HepG2 (cell line): Measurements from ENCODE around the gene MTHFD1. TPM values are rescaled to one million over a fixed set of nuclear protein-coding genes. Genes with fewer than 3 reads are reported as not detected.

ENCODE experiments used
- ATAD3A ChIP-seq: sonication (generic); formaldehyde crosslinking; IDR thresholded peaks from 2 replicates; pipeline ENCODE4 v1.4.0; 2020; ENCODE audit warnings: missing genetic modification reagents
- CENPT ChIP-seq: sonication (generic); formaldehyde crosslinking; IDR thresholded peaks from 2 replicates; pipeline ENCODE4 v1.8.0; 2022; ENCODE audit warnings: low read depth, mild to moderate bottlenecking, moderate library complexity, missing genetic modification reagents
- GABPB1 ChIP-seq: IDR thresholded peaks from 2 replicates; pipeline ENCODE4 v1.6.1; 2016; ENCODE audit warnings: mild to moderate bottlenecking, missing genetic modification reagents, moderate library complexity, missing compliant biosample characterization
- NAIF1 ChIP-seq: sonication (generic); formaldehyde crosslinking; IDR thresholded peaks from 2 replicates; pipeline ENCODE4 v1.5.0; 2020; ENCODE audit warnings: mild to moderate bottlenecking, missing genetic modification reagents, borderline replicate concordance
- NRL ChIP-seq: sonication (generic); formaldehyde crosslinking; IDR thresholded peaks from 2 replicates; pipeline ENCODE4 v1.5.0; 2020; ENCODE audit warnings: missing genetic modification reagents, mild to moderate bottlenecking, moderate library complexity, borderline replicate concordance
- PCBP1 ChIP-seq: fragments of 200-400 bp; formaldehyde crosslinking; IDR thresholded peaks from 2 replicates; pipeline ENCODE4 v1.6.1; 2017; ENCODE audit warnings: mild to moderate bottlenecking, low read depth, low read length, borderline replicate concordance
- POLR2A ChIP-seq, 2 experiments: IDR thresholded peaks; 2 replicates each; pipeline ENCODE4 v1.6.1; 2011; ENCODE audit warnings: low read depth in 2 of 2, low read length in 2 of 2, mild to moderate bottlenecking in 1 of 2, moderate library complexity in 1 of 2; ENCODE audit not compliant: insufficient read depth in 1 of 2
- RBM39 ChIP-seq: fragments of 200-400 bp; formaldehyde crosslinking; IDR thresholded peaks from one replicate; pipeline ENCODE4 v1.6.1; 2018; ENCODE audit warnings: antibody characterized with exemption, mild to moderate bottlenecking, low read depth, low read length; ENCODE audit not compliant: poor library complexity, severe bottlenecking
- RXRA ChIP-seq: sonication (generic); formaldehyde crosslinking; IDR thresholded peaks from 2 replicates; pipeline ENCODE4 v1.5.1; 2020; ENCODE audit warnings: missing genetic modification reagents
- SPEN ChIP-seq: sonication (generic); formaldehyde crosslinking; IDR thresholded peaks from 2 replicates; pipeline ENCODE4 v1.5.1; 2020; ENCODE audit warnings: low read depth, mild to moderate bottlenecking, missing genetic modification reagents
- TAF1 ChIP-seq: sonication (generic); formaldehyde crosslinking; IDR thresholded peaks from 2 replicates; pipeline ENCODE4 v1.4.0; 2020; ENCODE audit warnings: missing genetic modification reagents
- U2AF2 ChIP-seq: fragments of 200-400 bp; formaldehyde crosslinking; IDR thresholded peaks from 2 replicates; pipeline ENCODE4 v1.6.1; 2017; ENCODE audit warnings: low read depth, mild to moderate bottlenecking, low read length
- XBP1 ChIP-seq: sonication (generic); formaldehyde crosslinking; IDR thresholded peaks from 2 replicates; pipeline ENCODE4 v1.5.0; 2020; ENCODE audit warnings: missing genetic modification reagents
- ZNF34 ChIP-seq: sonication (generic); formaldehyde crosslinking; IDR thresholded peaks from 2 replicates; pipeline ENCODE4 v1.4.0; 2020; ENCODE audit warnings: mild to moderate bottlenecking, missing genetic modification reagents, borderline replicate concordance
- ZNF446 ChIP-seq: sonication (generic); formaldehyde crosslinking; IDR thresholded peaks from 2 replicates; pipeline ENCODE4 v1.5.0; 2020; ENCODE audit warnings: mild to moderate bottlenecking, missing genetic modification reagents
- ZNF501 ChIP-seq: sonication (generic); formaldehyde crosslinking; IDR thresholded peaks from 2 replicates; pipeline ENCODE4 v1.5.1; 2020; ENCODE audit warnings: mild to moderate bottlenecking, moderate library complexity, missing genetic modification reagents
- ZNF589 ChIP-seq: sonication (generic); formaldehyde crosslinking; conservative IDR thresholded peaks from 2 replicates; pipeline ENCODE4 v1.8.0; 2022; ENCODE audit warnings: mild to moderate bottlenecking, moderate library complexity, missing genetic modification reagents
- ZNF607 ChIP-seq: sonication (generic); formaldehyde crosslinking; IDR thresholded peaks from 2 replicates; pipeline ENCODE4 v1.5.1; 2020; ENCODE audit warnings: missing genetic modification reagents, mild to moderate bottlenecking, borderline replicate concordance
- ZNF674 ChIP-seq: sonication (generic); formaldehyde crosslinking; IDR thresholded peaks from 2 replicates; pipeline ENCODE4 v1.5.0; 2020; ENCODE audit warnings: low read depth, mild to moderate bottlenecking, missing genetic modification reagents
- ZZZ3 ChIP-seq: sonication (generic); formaldehyde crosslinking; IDR thresholded peaks from 2 replicates; pipeline ENCODE4 v1.4.0; 2020; ENCODE audit warnings: missing genetic modification reagents, mild to moderate bottlenecking, borderline replicate concordance
- polyA plus RNA-seq, 8 experiments: library from polyadenylated mRNA; depleted of rRNA in 3 of 8; stranded (reverse) in 7 of 8; unstranded in 1 of 8; fragments of >200 nt; fragmentation: Illumina TruSeq in 4 of 8; extraction: Trizol in 4 of 8; gene quantifications; 2 replicates each; pipeline versions ENCODE4 v1.2.1 to v1.2.3, GENCODE V29; 2011 to 2016; ENCODE audit warnings: low read depth in 4 of 8, missing spikeins in 1 of 8, mixed read lengths in 1 of 8; ENCODE audit not compliant: insufficient read depth in 1 of 8
- total RNA-seq, 5 experiments: library from RNA; depleted of rRNA; stranded (reverse); fragments of >200 nt; fragmentation: Illumina TruSeq; extraction: Trizol; gene quantifications; 2 replicates each; pipeline ENCODE4 v1.2.3, GENCODE V29; 2016; ENCODE audit warnings: low read depth in 1 of 5
- TF ChIP-seq, protein P1 (sequence below): sonication (generic); formaldehyde crosslinking; conservative IDR thresholded peaks from 2 replicates; pipeline ENCODE4 v1.4.0; 2020; ENCODE audit warnings: missing genetic modification reagents
- TF ChIP-seq, protein P2 (sequence below): sonication (generic); formaldehyde crosslinking; IDR thresholded peaks from 2 replicates; pipeline ENCODE4 v1.5.1; 2020; ENCODE audit warnings: mild to moderate bottlenecking, missing genetic modification reagents, moderate library complexity
- TF ChIP-seq, protein P3 (sequence below): sonication (generic); formaldehyde crosslinking; conservative IDR thresholded peaks from 2 replicates; pipeline ENCODE4 v1.4.0; 2020; ENCODE audit warnings: mild to moderate bottlenecking, missing genetic modification reagents, moderate library complexity

Gene MTHFD1
- total and polyA plus RNA-seq, 2 of the 13 experiments (the other 11 are each of a cell fraction or from before 2014, with no cell fraction given) = 31.0 to 106 TPM

DNA sequence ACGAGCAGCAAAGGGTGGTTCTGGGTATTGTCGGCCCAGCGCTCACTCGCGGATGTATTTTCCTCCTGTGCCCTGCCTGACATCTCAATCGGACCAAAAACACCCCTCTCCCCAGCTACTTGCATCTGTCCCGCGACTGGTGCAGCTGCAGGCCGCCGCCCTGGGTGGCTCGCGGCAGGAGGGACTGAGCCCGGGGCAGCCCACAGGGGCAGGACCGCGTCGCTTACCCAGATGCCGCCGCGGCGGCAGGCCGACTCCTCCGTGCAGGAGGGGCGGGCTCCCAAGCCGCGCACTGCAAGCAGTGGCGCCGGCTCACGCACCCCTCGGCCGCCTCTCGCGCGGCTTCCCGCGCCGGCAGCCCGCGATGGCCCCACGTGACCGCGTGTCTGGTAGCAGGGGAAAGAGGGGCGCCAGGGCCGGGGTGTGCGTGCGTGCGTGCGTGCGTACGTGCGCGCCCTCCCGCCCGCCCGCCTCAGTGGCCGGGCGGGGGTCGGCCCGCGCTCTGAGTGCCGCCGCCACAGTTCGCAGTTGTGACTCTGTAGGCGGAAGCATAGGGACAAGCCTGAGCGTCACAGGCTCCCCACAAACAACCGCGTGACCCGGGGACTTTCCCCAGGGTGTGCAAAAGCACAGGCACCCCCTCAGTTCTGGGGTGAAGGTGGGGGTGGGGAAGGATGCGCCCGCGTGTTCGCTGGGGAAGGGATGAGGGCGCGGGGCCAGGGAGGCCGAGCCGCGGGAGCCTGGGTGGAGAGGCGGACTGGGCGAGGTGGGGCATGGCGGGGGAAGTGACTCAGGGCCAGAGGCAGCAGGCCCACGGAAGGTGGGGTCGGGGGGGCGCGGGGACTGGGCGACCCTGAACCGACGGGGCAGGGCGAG lies 115.5 kb downstream of the MTHFD1 start, which contains the start of gene ZBTB25 (continued):
- TF ChIP-seq ZNF446 (CRISPR knock-in tag) (no peak), SPEN (CRISPR knock-in tag) (peak; percentile 93), ZNF501 (CRISPR knock-in tag) (peak; percentile 24; the same call in 1 of the 2 replicates), RXRA (no peak; the same call in 1 of the 2 replicates), TAF1 (CRISPR knock-in tag) (peak; percentile 80), RBM39 (peak; percentile 0), ZNF589 (CRISPR knock-in tag) (peak; percentile 52; the same call in 1 of the 2 replicates), ZNF607 (peak; percentile 71; the same call in 1 of the 2 replicates), XBP1 (CRISPR knock-in tag) (peak; percentile 29; the same call in 1 of the 2 replicates), POLR2A (IDR thresholded peaks at IDR 0.05; ENCODE audit: insufficient read depth in 1 of 2, low read depth in 2 of 2, low read length in 2 of 2) (peak in 1 of 2 experiments; percentile 83), CENPT (CRISPR knock-in tag) (0 out of 2 replicates have a peak, but pooled peaks have one; percentile 66), GABPB1 (CRISPR knock-in tag) (no peak; the same call in 1 of the 2 replicates), NRL (CRISPR knock-in tag) (0 out of 2 replicates have a peak, but pooled peaks have one; percentile 9), U2AF2 (no peak), ATAD3A (CRISPR knock-in tag) (no peak), PCBP1 (peak; percentile 72; the same call in 1 of the 2 replicates), ZNF674 (CRISPR knock-in tag) (peak; percentile 22; the same call in 1 of the 2 replicates), ZZZ3 (CRISPR knock-in tag) (peak; percentile 16; the same call in 1 of the 2 replicates), NAIF1 (peak; percentile 9; the same call in 1 of the 2 replicates), ZNF34 (CRISPR knock-in tag) (0 out of 2 replicates have a peak, but pooled peaks have one; percentile 22)
- TF ChIP-seq, protein P1, sequence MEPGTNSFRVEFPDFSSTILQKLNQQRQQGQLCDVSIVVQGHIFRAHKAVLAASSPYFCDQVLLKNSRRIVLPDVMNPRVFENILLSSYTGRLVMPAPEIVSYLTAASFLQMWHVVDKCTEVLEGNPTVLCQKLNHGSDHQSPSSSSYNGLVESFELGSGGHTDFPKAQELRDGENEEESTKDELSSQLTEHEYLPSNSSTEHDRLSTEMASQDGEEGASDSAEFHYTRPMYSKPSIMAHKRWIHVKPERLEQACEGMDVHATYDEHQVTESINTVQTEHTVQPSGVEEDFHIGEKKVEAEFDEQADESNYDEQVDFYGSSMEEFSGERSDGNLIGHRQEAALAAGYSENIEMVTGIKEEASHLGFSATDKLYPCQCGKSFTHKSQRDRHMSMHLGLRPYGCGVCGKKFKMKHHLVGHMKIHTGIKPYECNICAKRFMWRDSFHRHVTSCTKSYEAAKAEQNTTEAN (CRISPR knock-in tag) = peak; percentile 76; the same call in 1 of the 2 replicates
- TF ChIP-seq, protein P2, sequence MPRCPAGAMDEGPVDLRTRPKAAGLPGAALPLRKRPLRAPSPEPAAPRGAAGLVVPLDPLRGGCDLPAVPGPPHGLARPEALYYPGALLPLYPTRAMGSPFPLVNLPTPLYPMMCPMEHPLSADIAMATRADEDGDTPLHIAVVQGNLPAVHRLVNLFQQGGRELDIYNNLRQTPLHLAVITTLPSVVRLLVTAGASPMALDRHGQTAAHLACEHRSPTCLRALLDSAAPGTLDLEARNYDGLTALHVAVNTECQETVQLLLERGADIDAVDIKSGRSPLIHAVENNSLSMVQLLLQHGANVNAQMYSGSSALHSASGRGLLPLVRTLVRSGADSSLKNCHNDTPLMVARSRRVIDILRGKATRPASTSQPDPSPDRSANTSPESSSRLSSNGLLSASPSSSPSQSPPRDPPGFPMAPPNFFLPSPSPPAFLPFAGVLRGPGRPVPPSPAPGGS (CRISPR knock-in tag) = peak; percentile 15
- TF ChIP-seq, protein P3, sequence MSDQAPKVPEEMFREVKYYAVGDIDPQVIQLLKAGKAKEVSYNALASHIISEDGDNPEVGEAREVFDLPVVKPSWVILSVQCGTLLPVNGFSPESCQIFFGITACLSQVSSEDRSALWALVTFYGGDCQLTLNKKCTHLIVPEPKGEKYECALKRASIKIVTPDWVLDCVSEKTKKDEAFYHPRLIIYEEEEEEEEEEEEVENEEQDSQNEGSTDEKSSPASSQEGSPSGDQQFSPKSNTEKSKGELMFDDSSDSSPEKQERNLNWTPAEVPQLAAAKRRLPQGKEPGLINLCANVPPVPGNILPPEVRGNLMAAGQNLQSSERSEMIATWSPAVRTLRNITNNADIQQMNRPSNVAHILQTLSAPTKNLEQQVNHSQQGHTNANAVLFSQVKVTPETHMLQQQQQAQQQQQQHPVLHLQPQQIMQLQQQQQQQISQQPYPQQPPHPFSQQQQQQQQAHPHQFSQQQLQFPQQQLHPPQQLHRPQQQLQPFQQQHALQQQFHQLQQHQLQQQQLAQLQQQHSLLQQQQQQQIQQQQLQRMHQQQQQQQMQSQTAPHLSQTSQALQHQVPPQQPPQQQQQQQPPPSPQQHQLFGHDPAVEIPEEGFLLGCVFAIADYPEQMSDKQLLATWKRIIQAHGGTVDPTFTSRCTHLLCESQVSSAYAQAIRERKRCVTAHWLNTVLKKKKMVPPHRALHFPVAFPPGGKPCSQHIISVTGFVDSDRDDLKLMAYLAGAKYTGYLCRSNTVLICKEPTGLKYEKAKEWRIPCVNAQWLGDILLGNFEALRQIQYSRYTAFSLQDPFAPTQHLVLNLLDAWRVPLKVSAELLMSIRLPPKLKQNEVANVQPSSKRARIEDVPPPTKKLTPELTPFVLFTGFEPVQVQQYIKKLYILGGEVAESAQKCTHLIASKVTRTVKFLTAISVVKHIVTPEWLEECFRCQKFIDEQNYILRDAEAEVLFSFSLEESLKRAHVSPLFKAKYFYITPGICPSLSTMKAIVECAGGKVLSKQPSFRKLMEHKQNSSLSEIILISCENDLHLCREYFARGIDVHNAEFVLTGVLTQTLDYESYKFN (CRISPR knock-in tag) = peak; percentile 29; the same call in 1 of the 2 replicates
